ENCODE data around the gene MAD1L1.
"Not testable (repeated sequence)": the region's sequence is repeated elsewhere in the genome, so short reads cannot be mapped to it uniquely, and the experiment has no call there.

The MAD1L1 gene

DNA sequence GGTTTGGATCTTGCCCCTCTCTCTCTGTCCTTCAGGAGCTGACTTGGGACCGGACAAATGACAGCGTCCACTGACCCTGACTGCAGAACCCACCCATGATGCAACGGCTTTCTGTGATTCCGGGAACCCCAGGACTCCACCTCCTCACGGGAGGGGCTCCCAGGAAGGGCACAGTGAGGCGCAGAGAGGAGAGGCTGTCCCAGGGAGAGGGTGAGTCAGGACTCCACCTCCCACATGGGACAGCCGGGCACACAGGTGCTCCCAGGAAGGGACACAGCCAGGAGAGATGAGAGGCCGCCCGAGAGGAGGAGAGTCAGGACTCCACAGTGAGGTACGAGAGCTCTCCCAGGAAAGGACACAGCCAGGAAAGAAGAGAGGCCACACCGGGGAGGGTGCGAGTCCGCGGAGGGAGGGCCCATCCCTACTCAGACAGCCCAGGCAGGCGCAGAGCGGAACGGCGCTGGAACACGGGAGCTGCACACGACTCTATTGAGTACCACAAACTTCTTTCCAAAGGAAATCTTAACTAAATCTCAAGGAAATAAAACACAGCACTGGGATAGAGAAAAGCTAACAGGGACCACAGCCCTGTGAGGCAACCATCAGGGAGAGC, 162.5 kb downstream of the MAD1L1 start:
- no peak for DNase-seq (ENCODE audit: low read depth, low spot score)

DNA sequence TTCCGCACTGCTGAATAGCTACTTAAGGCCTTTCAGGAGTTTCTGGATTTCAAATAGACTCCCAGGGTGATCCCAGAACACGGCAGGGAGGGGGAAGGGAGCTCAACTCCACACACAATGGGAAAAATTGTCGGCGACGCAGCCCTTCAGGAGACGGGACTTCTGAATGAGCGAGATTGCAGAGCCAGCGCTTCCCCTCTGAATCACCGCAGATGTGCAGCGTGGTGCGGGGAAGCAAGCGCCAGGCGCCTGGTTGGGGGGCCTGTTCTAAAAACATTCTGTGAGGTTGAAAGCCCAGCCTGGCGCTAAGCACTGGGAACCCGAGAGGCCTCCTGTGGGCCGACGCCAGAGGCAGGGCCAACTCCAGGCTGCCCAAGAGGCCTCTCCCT, 163.3 kb downstream of the MAD1L1 start:
- no peak for DNase-seq (ENCODE audit: low read depth, low spot score)

DNA sequence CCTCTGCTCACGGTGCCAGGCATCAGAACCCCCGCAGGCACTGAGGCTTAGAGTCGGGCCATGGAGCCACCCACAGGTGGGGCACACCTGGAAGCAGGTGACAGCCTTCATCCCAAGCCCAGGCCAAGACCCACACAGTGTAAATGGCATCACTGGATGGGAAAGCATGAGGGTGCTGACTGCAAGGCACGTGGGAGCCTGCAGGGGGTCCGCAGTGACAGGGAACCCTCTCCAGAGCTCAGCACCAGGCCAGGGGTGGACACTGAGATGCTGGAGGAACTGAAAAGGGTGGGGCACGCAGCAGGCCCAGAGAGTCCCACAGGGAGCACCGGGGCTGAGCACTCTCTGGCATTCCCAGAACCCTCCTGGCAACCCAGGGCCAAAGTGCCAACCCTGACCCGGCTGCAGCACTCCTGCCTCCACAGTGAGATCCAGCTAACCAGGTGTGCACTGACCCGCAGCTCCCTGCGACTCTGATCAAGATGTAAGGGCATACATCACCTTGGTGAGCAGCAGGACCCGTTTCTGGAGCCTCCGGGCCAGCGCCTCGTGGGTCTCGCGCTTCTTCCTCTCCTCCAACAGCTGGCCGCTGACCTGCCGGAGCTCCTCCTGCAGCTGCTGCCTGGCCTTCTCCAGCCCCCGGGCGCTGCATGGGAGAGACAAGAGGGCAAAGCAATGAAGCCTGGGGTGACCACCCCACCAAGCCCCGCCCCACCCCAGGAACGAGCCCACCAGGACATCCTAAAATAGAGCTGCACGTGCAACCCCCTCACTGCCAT, 163.9 kb downstream of the MAD1L1 start:
- DNase-seq (ENCODE audit: low read depth, low spot score): no peak

DNA sequence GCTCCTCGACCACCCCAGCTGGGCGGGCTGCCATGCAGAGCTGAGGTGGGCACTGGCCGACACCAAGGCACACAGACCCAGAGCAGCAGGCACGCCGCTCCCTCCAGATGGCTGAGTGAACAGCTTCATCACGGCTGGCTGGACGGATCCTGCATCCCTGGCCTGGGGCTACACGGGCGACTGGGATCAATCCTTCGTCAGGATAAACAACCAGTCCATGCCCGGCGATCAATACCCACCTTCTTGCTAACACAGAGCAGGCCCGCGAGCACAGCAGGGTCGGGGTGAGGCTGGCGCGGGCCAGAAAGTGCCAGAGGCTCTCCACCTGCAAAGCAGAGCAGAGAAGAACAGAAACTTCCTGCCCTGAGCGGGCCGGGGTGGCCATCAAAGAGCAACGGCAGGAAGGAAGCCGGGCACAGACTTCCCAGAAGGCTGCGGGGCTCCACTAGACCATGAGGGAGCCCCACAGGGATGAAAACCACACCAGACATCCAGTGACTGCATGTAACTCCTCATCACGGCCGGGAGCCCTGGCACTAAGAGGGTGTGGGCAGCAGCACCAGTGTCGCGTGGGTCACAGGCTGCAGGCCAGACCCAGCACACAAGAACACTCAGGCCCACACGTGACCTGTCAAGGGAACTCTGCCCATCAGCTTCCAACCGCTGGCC, 166.4 kb downstream of the MAD1L1 start:
- no peak for DNase-seq (ENCODE audit: low read depth, low spot score)

DNA sequence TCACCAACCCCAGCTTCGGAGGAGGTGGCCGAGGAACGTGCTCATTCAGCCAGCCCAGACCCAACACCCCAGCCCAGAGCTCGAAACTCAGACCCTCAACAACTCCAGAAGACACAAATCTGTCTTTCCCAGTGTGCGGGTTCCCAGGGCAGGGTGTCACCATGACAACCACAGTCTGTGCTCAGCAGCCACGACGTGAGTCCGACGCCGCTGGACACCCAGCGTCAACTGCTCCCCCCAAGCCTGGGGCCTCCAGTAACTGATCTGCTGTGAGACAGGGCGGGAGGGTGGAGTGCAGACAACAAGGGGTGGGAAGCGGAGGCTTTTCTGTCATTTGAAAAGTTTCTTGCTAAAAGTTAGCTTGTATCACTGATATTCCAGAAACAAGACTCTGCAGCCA, 167.2 kb downstream of the MAD1L1 start:
- no peak for DNase-seq (ENCODE audit: low read depth, low spot score)

DNA sequence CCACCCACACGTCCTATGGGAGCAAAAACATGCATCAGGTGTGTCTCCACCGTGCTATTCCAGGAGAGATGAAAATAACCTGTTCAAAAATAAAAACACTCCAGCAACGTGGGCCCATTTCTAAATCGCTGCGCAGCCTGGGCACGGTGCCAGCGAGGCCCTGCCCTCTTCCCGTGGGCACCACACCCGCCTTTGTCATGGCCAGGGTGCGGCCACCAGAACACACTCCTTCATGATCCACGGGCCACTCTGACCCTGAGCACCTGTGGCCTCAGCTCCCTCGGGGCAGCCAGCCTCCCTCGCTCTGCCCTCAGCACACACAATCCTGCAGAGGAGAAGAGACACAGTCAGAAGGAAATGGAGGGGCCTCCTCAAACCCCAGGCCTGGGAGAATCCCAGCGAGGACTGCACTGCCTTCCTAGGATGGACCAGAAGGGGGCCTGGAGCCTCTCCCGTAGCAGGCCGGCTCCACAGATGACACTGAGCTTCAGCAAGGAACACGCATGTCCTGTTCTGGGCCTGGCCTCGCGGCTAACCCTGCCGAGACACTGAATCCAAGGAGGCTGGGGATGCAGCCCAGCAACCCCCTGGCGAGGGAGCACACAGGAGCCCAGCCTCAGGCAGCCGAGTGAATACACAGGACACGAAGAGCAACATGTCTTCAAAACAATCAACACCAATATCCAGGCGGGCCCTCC, 169.0 kb downstream of the MAD1L1 start:
- no peak for DNase-seq (ENCODE audit: low read depth, low spot score)

DNA sequence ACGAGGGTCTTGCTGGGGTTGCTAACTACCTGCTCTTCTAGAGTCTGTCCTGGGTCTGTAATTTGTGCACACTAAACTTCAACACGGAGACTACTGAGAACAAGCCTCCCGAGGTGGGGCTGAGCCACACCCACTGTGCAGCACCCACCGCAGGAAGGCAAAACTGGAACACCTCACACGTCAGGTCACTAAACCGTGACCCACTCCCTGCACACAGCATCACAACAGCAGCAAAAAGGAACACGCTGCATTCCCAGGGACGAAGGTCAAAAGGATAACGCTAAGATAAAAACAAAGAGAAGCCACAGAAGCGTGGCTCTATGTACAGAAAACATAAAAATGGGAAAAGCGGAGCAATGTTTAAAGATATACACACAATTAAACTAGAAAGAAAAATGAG, 170.1 kb downstream of the MAD1L1 start:
- DNase-seq (ENCODE audit: low read depth, low spot score): no peak

DNA sequence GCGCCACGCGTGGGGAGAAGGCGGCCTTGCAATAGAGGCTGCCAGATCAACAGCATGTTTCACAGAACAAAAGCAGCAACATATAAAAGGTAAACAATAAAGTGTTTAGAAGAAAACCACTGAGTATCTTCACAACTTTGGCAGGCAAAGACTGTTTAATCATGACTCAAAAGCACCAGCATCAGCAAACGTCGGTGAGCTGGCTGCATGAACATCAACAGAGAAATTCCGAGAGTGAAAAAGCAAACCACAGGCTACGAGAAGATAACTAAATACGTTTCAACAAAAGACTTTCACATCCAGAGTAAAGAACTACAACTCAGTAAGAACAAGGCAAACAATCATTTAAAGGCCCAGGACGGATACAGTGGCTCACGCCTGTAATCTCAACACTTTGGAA, 172.0 kb downstream of the MAD1L1 start:
- no peak for DNase-seq (ENCODE audit: low read depth, low spot score)

DNA sequence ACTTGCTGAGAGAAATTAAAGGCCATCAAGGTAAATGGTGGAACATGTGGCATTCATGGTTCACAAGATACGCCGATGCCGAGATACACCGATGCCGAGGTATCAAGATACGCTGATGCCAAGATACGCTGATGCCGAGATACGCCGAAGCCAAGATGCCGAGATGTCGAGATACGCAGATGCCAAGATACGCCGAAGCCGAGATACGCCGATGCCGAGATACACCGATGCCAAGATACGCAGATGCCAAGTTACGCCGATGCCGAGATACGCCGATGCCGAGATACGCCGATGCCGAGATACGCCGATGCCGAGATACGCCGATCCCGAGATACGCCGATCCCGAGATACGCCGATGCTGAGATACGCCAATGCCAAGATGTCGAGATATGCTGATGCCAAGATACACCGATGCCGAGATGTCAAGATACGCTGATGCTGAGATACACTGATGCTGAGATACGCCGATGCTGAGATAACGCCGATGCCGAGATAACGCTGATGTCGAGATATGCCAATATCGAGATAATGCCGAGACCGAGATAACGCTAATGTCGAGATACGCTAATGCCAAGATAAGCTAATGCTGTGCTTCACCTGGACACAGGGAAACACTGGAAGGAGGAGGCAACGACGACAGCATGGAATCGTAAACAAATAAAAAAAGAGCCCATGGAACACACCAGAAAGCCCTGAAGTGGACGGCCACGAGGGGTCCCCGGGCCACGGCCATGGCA, 172.6 kb downstream of the MAD1L1 start:
- DNase-seq (ENCODE audit: low read depth, low spot score): no peak

DNA sequence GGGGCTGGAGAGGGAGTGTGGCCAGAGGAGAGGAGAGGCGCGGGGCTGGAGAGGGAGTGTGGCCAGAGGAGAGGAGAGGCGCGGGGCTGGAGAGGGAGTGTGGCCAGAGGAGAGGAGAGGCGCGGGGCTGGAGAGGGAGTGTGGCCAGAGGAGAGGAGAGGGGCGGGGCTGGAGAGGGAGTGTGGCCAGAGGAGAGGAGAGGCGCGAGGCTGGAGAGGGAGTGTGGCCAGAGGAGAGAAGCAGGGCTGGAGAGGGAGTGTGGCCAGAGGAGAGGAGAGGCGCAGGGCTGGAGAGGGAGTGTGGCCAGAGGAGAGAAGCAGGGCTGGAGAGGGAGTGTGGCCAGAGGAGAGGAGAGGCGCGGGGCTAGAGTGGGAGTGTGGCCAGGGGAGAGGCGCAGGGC, 174.5 kb downstream of the MAD1L1 start:
- not testable (repeated sequence) for DNase-seq (ENCODE audit: low read depth, low spot score)

DNA sequence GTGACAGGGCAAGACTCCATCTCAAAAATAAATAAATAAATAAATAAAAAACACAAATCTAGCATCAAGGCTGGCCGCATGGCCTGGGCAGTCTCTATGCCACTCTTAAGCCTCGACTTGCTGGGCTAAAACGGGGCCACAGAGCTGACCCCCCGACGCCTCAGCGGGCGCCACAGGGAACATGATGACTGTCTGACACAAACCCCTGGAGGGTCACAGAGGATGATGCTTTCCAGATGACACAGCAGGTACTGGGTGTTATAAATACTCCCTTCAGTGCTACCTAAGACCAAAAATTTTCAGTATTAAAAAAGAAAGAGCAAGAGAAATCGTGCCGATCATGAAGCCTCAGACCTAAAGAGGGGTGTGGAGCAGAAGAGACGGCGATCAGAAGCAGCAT, 176.8 kb downstream of the MAD1L1 start:
- DNase-seq (ENCODE audit: low read depth, low spot score): no peak

DNA sequence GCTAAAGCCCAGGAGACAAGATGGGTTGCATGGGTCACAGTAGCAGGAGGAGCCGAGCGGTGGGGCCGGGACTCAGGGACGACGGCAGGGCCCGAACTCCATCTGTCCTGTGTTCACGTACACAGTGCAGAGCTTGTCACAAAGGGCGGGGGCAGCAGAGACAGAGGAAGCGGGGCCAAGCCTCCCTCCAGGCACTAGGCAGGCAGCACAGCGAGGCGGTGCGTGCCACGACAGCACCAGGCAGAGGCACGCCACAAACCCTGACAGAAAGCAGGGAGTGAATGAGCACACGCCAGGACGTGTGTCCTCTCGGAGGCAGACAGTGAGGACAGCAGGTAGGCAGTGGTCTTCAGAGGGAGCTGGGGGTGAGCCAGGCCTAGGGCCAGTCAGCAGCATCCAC, 177.8 kb downstream of the MAD1L1 start:
- no peak for DNase-seq (ENCODE audit: low read depth, low spot score)

DNA sequence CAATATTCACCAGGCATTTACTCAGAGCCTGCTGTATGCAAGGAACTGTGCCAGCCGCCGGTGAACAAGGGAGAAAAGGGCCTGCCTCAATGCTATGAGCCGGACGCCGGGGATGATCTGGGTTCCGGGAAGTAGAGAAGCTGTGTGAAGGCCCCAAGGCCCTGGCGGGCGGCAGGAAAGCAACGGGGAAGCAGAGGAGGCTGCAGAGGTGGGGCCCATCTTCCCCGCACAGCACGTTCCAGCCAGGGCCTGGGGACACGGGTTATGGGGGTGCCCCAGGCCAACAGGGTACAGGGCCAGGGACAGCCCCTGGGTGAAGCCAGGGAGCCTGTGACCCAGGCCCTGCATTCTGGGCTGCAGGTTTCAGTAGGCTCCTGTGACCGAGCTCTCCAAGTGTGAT, 179.3 kb downstream of the MAD1L1 start:
- no peak for DNase-seq (ENCODE audit: low read depth, low spot score)

DNA sequence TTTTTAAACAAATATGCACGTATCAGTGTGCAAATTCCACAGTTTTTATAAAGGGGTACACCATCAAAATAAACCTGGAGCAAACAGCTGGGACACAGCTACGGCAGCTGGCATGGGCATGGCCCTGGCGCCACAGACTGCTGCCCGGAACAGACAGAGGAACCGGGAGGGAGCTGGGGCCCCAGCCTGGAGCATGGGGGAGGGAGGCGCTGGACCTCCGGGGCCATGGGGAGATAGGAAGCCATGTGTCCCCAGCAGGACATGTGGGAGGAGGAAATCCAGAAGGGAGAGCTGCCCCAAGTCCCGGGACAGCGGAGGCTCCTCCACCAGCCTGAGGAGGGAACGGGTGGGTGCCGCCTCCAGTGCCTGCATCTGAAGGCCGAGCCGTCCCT, 180.1 kb downstream of the MAD1L1 start:
- no peak for DNase-seq (ENCODE audit: low read depth, low spot score)

DNA sequence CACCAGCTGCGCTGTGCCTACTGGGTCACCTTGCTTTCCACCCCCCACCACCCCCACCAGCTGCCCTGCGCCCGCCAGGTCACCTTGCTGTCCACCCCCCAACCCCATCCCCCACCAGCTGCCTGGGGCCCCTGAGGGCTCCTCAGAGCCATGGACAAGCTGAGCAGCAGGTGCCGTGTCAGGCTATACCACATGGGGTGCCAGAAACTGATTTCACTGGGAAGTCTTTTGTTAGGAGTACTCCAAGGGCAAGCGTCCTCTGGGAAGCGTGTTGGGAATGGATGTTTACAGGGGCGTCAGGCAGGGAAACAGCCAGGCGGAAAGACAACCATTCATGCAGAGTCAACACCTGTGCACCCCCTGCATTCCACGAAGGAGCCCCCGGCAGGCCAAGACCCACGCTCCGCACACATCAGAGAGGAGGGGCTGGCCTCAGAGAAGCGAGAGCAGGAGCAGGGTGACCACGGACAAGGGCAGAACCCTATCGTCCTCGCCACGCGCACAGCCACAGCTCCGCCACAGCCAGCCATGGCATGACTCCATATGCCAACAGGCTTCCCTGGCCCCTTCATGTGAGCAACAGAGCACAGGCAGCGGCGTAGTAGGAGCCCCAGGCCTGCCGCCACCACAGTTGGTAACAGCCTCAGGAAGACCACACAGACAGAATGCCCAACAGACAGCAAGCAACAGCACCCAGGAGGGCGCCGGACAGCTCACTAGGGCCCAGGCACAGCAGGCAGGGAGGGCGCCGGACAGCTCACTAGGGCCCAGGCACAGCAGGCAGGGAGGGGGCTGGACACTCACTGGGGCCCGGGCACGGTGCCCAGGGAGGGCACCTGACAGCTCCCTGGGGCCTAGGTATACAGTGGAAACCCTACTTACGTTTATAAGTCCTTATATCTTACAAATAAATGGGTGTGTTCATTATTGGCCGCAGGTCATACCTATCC, 180.8 kb downstream of the MAD1L1 start:
- DNase-seq (ENCODE audit: low read depth, low spot score): no peak

DNA sequence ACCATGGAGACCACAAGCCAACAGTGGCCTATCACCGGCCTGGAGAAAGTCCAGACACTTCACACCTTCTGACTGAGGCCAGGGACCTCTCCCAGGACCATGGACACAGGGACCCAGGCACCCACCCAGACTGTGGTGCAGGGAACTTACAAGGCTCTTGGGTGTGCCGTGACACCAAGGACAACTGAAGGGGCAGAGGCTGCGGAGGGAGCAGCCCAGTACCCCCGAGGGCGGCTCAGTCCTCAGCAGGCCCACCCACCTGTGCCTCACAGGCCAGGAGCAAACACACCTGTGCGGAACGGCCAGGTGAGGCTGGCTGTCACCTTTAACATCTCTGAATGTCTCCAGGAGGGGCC, 182.3 kb downstream of the MAD1L1 start:
- DNase-seq (ENCODE audit: low read depth, low spot score): no peak

DNA sequence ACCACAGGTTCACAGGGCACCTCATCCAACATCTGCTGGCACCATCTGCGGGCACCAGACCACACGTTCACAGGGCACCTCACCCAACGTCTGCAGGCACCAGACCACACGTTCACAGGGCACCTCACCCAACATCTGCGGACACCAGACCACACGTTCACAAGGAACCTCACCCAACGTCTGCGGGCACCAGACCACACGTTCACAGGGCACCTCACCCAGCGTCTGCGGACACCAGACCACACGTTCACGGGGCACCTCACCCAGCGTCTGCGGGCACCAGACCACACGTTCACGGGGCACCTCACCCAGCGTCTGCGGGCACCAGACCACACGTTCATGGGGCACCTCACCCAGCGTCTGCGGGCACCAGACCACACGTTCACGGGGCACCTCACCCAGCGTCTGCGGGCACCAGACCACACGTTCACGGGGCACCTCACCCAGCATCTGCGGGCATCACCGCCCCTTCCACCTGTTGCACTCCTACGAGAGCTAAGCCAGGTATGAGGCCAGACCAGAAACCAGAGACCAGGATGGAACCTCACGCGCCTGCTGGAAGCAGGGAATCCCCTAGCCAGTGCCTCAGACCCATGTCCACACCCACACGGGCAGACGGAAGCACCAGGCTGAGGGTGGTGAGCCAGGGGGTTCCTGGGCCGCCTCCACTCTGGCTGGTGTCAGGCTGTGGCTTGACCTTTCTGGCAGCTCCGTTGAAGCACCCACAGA, 182.8 kb downstream of the MAD1L1 start:
- no peak for DNase-seq (ENCODE audit: low read depth, low spot score)

DNA sequence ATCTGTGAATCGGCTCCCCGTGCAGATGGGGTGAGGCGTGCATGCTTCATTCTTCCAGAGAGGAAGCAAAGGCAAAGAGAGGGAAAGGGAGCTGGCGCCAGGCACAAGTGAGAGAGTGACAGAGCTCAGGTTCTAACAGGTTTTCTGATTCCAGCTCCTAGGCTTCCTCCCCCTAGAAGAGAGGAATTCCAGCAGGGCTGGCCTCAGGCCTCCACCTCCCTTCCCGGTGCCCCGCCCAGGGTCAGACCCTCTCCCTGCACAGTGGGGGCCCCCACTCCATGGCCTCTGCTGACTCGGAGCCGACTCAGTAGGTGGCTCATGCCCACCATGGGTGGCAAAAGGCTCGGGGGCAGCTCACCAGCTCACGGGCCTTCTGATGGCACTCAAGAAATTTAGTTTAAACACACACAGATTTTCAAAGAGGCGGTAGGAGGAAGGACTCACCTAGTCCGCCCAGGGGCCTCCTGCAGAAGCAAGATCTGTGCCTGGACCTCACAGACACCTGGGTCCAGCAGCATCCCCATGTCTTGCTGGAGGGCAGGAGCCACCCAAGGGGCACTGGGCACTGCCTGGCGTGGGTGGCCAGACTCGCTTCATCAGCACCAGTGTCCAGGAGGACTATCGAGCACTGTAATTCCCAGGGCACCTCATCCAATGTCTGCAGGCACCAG, 183.5 kb downstream of the MAD1L1 start:
- no peak for DNase-seq (ENCODE audit: low read depth, low spot score)

DNA sequence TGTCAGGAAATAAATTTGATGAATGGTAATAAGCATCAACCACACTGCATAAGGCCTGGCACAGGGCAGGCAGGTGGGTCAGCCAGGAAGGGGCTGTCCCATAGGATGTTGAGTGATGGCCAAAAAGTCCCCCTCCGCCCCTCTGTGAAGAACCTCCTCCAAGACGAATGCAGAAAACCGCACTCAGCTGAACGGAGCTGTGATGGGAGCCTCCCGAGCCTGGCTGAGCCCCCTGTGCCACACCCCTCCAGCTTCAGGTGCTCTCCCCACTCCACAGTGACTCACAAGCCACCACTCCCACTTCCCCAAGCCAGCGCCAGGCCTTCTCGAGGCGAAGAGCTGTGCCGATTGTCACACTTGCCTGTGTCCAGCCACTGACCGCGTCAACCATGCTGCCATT, 184.2 kb downstream of the MAD1L1 start:
- DNase-seq (ENCODE audit: low read depth, low spot score): no peak
